Measurements from ENCODE around the gene SHANK3. TPM values are rescaled to one million over a fixed set of nuclear protein-coding genes. Genes with fewer than 3 reads are reported as not detected.
"Not testable (repeated sequence)": the region's sequence is repeated elsewhere in the genome, so short reads cannot be mapped to it uniquely, and the experiment has no call there.

The SHANK3 gene
- total and polyA plus RNA-seq, 2 donors (not counting 1 experiment from before 2014, with no cell fraction given): not detected

DNA sequence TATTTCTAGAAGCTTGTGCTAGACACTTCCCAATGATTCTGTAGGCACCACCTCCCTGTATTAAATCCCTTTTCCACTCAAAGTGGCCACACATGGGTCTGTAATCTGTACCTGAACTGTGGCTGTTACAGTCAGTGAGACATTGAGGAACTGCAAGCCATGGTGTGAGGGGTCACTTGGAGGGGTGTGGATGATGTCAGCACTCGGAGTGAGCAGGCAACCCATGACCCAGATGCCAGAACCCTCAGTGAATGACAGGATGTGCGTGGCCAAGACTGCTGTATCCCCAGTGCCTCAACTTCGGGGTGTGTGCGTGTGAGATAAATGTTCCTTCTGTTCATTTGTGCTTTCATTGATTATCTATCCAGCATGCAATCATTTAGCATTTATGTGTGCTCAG lies 14.7 kb upstream of the SHANK3 start:
- H2AFZ ChIP-seq (ENCODE audit: insufficient read depth, low read depth, low read length, poor library complexity, severe bottlenecking): no peak overlapping the region
- H3K79me2 ChIP-seq (ENCODE audit: control insufficient read depth, insufficient read depth, low read length): no peaks in the 10 kb centered on the region
- H3K4me3 ChIP-seq (ENCODE audit: control extremely low read depth in 1 of 5, extremely low read depth in 1 of 5, insufficient read depth in 1 of 5, low read depth in 2 of 5, low read length in 4 of 5): no peak overlapping the region
- ChIA-PET CTCF (no interaction called here), POLR2A (no interaction called here)
- H3K36me3 ChIP-seq (replicated peaks in 1 of 2; ENCODE audit: control extremely low read depth in 1 of 2, control insufficient read depth in 1 of 2, extremely low read depth in 1 of 2, insufficient read depth in 2 of 2, low read length in 1 of 2): no peaks in the 10 kb centered on the region
- ATAC-seq (ENCODE audit: low read depth) (no peak), DNase-seq (no peak)
- Mint-ChIP-seq H3K4me3 (no peak overlapping the region), H3K27ac (no peak overlapping the region), H3K27me3 (peaks cover 24% of the 10 kb centered on the region), H3K9me3 (ENCODE audit: insufficient read depth) (no peaks in the 10 kb centered on the region), H3K4me1 (no peaks in the 10 kb centered on the region)
- no peaks in the 10 kb centered on the region for H3K4me1 ChIP-seq (ENCODE audit: control insufficient read depth in 2 of 2, insufficient read depth in 2 of 2, low read length in 2 of 2)
- intact Hi-C loops (cut with micrococcal nuclease): no loop called here
- no peak overlapping the region for H3K27ac ChIP-seq (ENCODE audit: low read length in 2 of 2)
- TF ChIP-seq EZH2 (IDR thresholded peaks at IDR 0.05; ENCODE audit: borderline replicate concordance, insufficient read depth, low read depth, low read length, poor library complexity, severe bottlenecking): no peak
- TF ChIP-seq CTCF (IDR thresholded peaks at IDR 0.05): no peak
- no peaks in the 10 kb centered on the region for H3K9me3 ChIP-seq (ENCODE audit: control extremely low read depth in 1 of 3, control insufficient read depth in 2 of 3, insufficient read depth in 1 of 3, low read length in 2 of 3)
- H3K27me3 ChIP-seq (replicated peaks in 1 of 4; ENCODE audit: control extremely low read depth in 1 of 4, control insufficient read depth in 3 of 4, insufficient read depth in 4 of 4, low read length in 3 of 4): peaks cover 0 to 10% (median 0%) of the 10 kb centered on the region in 4 experiments
- no peak overlapping the region for H3K9ac ChIP-seq (ENCODE audit: low read length)
- H4K20me1 ChIP-seq (ENCODE audit: control insufficient read depth, insufficient read depth, low read length, poor library complexity, severe bottlenecking): no peaks in the 10 kb centered on the region
- no peak overlapping the region for H3K4me2 ChIP-seq (replicated peaks; ENCODE audit: low read depth, low read length, poor library complexity, severe bottlenecking)
- 90% methylated on average over 2 of the region's 4 CpGs for WGBS (ENCODE audit: insufficient coverage)

DNA sequence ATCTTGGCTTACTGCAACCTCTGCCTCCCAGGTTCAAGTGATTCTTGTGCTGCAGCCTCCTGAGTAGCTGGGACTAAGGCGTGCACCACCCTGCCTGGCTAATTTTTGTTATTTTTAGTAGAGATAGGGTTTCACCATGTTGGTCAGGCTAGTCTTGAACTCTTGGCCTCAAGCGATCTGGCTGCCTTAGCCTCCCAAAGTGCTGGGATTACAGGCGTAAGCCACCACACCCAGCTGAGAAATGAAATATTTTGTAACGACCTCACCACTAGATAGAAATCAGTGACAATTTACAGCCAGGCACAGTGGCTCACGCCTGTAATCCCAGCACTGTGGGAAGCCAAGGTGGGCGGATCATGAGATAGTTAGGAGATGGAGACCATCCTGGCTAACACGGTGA lies 12.9 kb upstream of the SHANK3 start:
- H3K79me2 ChIP-seq (ENCODE audit: control insufficient read depth, insufficient read depth, low read length); intact Hi-C loops (cut with micrococcal nuclease); H3K27ac ChIP-seq (ENCODE audit: low read length in 2 of 2); H3K4me2 ChIP-seq (replicated peaks; ENCODE audit: low read depth, low read length, poor library complexity, severe bottlenecking); DNase-seq; CTCF ChIA-PET; H3K4me3 Mint-ChIP-seq; H3K4me1 Mint-ChIP-seq; H3K4me1 ChIP-seq (ENCODE audit: control insufficient read depth in 2 of 2, insufficient read depth in 2 of 2, low read length in 2 of 2); H3K9ac ChIP-seq (ENCODE audit: low read length); H3K27ac Mint-ChIP-seq; ATAC-seq (ENCODE audit: low read depth); H3K4me3 ChIP-seq (ENCODE audit: control extremely low read depth in 1 of 5, extremely low read depth in 1 of 5, insufficient read depth in 1 of 5, low read depth in 2 of 5, low read length in 4 of 5); H4K20me1 ChIP-seq (ENCODE audit: control insufficient read depth, insufficient read depth, low read length, poor library complexity, severe bottlenecking); H3K9me3 ChIP-seq (ENCODE audit: control extremely low read depth in 1 of 3, control insufficient read depth in 2 of 3, insufficient read depth in 1 of 3, low read length in 2 of 3); POLR2A ChIA-PET; H3K9me3 Mint-ChIP-seq (ENCODE audit: insufficient read depth); H3K36me3 ChIP-seq (replicated peaks in 1 of 2; ENCODE audit: control extremely low read depth in 1 of 2, control insufficient read depth in 1 of 2, extremely low read depth in 1 of 2, insufficient read depth in 2 of 2, low read length in 1 of 2); H2AFZ ChIP-seq (ENCODE audit: insufficient read depth, low read depth, low read length, poor library complexity, severe bottlenecking): not testable (repeated sequence)
- 87% methylated on average over 3 of the region's 7 CpGs for WGBS (ENCODE audit: insufficient coverage)
- peaks cover 21% of the 10 kb centered on the region for H3K27me3 Mint-ChIP-seq
- peaks cover 0 to 10% (median 0%) of the 10 kb centered on the region in 4 experiments for H3K27me3 ChIP-seq (replicated peaks in 1 of 4; ENCODE audit: control extremely low read depth in 1 of 4, control insufficient read depth in 3 of 4, insufficient read depth in 4 of 4, low read length in 3 of 4)
